Right renal cortex interstitium (tissue), 3 donors: Measurements from ENCODE around the gene RNF125. TPM values are rescaled to one million over a fixed set of nuclear protein-coding genes. Genes with fewer than 3 reads are reported as not detected.
"Not testable (repeated sequence)": the region's sequence is repeated elsewhere in the genome, so short reads cannot be mapped to it uniquely, and the experiment has no call there.

Experiments used
- DNase-seq, 3 donors: peaks; one replicate each; pipeline ENCODE4 v3.0.0-alpha.2; 2013; ENCODE audit warnings: low read depth in 3 of 3, low spot score in 2 of 3
- polyA plus RNA-seq, 3 donors: library from polyadenylated mRNA; unstranded; fragments of 120-200 nt; gene quantifications; one replicate each; pipeline ENCODE4 v1.2.1, GENCODE V29; 2013; ENCODE audit not compliant: insufficient read length in 3 of 3

The RNF125 gene
- 1 to 10 TPM; 1.6 to 2.6 (median 2.3) TPM for polyA plus RNA-seq

GRCh38 chr18:32018331-32019250, at the start of gene RNF125:
Gene RNF125, plus strand, starts transcription at chr18:32018825. Its CDS starts 39 bp downstream, at chr18:32018864.
- DNase-seq = peak; percentile 64 to 73 (median 66)

GRCh38 chr18:31970617-31971016, 48.0 kb upstream of the RNF125 start:
- DNase-seq = no peak

- no peak for DNase-seq
Observed at GRCh38 chr18:31973929-31974546, 44.6 kb upstream of the RNF125 start.

- no peak for DNase-seq
Observed at GRCh38 chr18:31976242-31976641, 42.4 kb upstream of the RNF125 start.

DNA sequence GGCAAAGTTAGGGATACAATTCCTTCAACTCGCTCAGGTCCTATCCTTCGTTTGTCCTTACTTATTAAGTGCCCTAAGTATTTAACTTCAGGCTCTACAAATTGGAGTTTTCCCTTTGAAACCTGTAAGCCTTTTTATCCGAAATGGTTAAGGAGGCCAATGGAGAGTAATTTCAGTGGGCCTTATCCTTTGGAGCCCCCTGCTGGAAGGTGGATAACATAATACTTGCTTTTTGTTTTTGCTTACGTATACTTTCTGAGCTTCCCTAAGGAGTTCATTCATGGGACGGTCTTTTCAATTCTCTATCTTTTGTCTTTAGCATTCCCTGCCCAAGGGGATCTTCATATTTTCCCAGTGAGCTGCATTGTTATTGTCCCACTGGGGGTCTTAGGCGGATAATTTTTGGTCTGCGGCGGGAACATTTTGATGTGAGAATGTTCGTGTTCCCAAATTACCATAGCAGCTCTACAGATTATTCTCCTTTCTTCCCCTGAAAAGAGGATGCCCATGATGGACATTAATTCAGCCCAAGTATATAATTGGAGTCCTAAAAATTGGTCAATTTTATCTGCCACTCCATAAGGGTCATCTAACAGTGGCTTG, 41.3 kb upstream of the RNF125 start:
- DNase-seq = peak in 2 of 3 donors; percentile 19 to 35

DNA sequence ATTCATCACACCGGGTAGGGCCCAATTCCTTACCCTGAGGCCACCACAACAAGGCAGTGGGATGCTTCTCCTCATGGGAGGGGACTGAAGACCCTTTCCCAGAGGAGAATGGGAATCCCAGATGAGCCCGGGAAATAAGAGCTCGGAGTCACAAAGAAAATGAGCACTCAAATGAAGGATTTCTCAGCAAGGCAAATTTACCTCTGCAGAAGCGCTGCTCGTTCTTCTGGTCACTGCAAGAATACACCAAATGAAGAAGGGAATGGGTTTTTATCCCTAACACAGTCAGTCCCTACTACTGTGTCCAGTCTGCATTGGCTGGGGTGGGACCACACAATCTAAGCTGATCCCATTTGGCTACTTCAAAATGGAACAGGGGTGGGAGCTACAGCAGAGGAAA, 40.0 kb upstream of the RNF125 start:
- no peak for DNase-seq

GRCh38 chr18:31979714-31980113, 38.9 kb upstream of the RNF125 start:
- no peak for DNase-seq

GRCh38 chr18:31980863-31981262, 37.8 kb upstream of the RNF125 start:
- DNase-seq = no peak

DNA sequence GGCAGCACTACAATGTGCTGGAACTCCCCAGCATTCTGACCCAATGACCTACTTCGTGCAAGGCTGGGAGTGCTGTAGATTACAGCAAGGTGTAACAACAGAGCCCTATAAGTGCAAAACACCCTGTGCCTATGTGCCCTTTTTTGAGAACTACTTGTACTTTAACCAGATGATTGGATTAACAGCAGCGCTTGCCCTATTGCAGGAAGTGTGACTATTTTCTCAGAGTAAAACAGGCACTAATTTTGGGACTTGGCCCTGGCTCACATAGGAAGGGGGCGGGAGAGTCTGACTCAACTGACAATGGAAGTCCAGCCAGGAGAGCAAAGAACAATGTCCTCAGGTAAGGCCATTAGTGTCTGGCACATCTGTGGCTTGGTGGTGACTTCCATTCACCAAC, 35.6 kb upstream of the RNF125 start:
- DNase-seq = no peak

GRCh38 chr18:31983976-31984375, 34.6 kb upstream of the RNF125 start:
- DNase-seq = no peak

DNA sequence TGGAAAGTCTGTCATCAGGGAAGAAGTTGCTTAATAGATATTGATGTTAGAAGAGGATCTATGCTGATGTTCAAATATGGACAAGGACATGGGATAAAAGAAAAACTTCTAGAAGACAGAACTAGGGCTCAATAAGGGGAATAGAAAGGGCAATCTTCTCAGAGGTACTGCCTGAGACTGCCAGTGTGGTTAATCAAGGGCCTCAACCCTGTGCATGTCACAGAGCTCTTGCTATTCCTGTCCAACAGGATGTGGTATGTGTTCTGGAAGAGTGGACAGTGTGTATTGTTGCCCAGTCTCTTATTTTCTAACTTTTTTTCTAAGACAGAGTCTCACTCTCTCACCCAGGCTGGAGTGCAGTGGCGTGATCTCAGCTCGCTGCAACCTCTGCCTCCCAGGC, 27.8 kb upstream of the RNF125 start:
- DNase-seq = no peak

DNA sequence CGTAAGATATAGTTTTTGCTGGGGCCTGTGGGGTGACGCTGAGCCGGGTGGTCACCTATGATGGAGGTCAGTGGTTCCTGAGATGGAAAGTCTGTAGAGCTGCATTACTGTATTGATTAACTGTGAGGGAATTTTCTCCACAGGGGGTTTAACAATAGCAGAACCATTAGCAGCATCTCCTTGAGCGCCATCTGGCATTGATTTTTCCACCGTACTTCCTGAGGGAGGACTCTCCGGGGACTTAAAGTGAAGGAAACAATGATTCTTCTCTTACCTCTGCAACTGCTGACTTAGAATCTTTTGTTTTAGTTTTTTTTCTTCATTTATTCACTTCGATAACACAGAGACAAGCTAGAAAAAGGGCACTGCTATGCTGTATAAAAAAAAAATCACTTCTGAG, 22.6 kb upstream of the RNF125 start:
- DNase-seq = no peak

GRCh38 chr18:31998880-31999412, 19.7 kb upstream of the RNF125 start:
- no peak for DNase-seq

DNA sequence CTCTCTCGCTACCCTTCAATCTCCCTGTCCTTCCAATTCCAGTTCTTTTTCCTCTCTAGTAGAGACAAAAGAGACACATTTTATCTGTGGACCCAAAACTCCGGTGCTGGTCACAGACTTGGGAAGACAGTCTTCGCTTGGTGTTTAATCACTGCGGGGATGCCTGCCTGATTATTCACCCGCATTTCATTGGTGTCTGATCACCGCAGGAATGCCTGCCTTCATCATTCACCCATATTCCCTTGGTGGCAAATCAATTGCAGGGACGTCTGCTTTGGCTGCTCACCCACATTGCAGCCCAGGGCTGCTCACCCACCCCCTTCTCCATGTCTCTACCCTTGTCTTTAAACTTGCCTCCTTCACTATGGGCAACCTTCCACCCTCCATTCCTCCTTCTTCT, 17.5 kb upstream of the RNF125 start:
- not testable (repeated sequence) for DNase-seq

DNA sequence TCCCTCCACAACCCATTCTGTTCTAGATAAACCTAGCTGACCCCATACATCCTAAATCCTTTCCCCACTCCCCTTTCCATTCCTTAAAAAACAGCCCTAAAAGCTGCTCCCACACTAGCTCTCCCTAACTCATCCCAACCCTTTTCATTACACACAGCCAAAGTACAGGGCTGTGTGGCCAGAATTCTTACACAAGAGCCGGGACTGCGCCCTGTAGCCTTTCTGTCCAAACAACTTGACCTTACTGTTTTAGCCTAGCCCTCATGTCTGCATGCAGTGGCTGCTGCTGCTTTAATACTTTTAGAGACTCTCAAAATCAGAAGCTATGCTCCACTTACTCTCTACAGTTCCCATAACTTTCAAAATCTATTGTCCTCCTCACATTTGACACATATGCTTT, 14.8 kb upstream of the RNF125 start:
- not testable (repeated sequence) for DNase-seq

DNA sequence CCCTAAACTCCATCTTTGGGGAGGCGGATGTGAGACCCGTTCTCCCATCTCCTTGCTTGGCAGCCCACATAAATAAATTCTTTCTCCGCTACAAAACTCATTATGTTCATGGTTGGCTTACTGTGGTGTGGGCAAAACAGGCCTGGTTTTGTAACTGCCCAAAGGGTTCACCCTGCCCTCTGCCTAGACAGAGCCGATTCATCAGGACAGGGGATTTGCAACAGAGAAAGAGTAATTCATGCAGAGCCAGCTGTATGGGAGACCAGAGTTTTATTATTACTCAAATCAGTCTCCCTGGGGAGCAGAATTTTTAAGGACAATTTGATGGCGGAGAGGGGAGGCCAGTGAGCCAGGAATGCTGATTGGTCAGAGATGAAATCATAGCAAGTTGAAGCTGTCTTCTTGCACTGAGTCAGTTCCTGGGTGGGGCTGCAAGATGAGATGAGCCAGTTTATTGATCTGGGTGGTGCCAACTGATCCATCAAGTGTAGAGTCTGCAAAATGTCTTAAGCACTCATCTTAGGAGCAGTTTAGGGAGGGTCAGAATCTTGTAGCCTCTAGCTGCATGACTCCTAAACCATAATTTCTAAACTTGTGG, 8.4 kb upstream of the RNF125 start:
- no peak for DNase-seq

DNA sequence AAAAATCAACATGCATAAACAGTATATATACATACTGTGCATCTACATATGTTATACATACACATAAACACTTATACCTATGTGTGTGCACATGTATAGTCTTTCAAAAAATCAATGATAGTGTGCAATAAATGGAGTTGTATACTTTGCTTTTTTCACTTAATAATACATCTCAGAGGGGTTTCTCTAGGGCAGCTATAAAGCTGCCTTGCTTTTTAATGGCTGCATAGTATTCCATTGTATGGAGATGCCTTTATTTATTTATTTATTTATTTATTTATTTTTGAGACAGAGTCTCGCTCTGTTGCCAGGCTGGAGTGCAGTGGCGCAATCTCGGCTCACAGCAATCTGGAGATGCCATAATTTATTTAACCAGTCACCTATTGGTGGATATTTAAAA, 7.4 kb upstream of the RNF125 start:
- DNase-seq = no peak

GRCh38 chr18:32019251-32019948, 775 bp downstream of the RNF125 start:
- peak; percentile 19 to 26 (median 23) for DNase-seq

GRCh38 chr18:32019949-32020625, 1.5 kb downstream of the RNF125 start:
- not testable (repeated sequence) for DNase-seq
